Gastroesophageal sphincter (tissue), 4 donors: ENCODE data around the gene HFE. TPM values are rescaled to one million over a fixed set of nuclear protein-coding genes. Genes with fewer than 3 reads are reported as not detected.
"Not testable (repeated sequence)": the region's sequence is repeated elsewhere in the genome, so short reads cannot be mapped to it uniquely, and the experiment has no call there.

Experiments used
- ATAC-seq: fragments of 150-250 bp; one replicate; pipeline ENCODE4 v1.9.1; 2016; ENCODE audit warnings: mild to moderate bottlenecking, moderate library complexity
- H3K27ac ChIP-seq, 4 donors: fragments of 200-600 bp; sonication (generic) in 3 of 4; 1 replicate in 3 of 4; 2 replicates in 1 of 4; pipeline ENCODE4 v1.5.1; 2016 to 2019
- H3K27me3 ChIP-seq: fragments of 200-600 bp; sonication (generic); one replicate; pipeline ENCODE4 v1.5.1; 2019
- H3K36me3 ChIP-seq, 2 donors: fragments of 200-600 bp; sonication (generic); one replicate each; pipeline ENCODE4 v1.5.1; 2019; ENCODE audit warnings: control low read depth in 1 of 2
- H3K4me1 ChIP-seq, 3 donors: fragments of 200-600 bp; sonication (generic); 1 replicate in 2 of 3; 2 replicates in 1 of 3; pipeline ENCODE4 v1.5.1; 2016 to 2019; ENCODE audit warnings: control low read depth in 2 of 3
- H3K4me3 ChIP-seq, 2 donors: fragments of 200-600 bp; sonication (generic); one replicate each; pipeline ENCODE4 v1.5.1; 2019; ENCODE audit warnings: mild to moderate bottlenecking in 1 of 2, moderate library complexity in 1 of 2
- H3K9me3 ChIP-seq, 3 donors: fragments of 200-600 bp; sonication (generic); one replicate each; pipeline ENCODE4 v1.5.1; 2017 to 2019; ENCODE audit warnings: control low read depth in 2 of 3
- EP300 ChIP-seq: sonication (generic); formaldehyde crosslinking; IDR thresholded peaks from one replicate; pipeline ENCODE4 v1.6.1; 2017; ENCODE audit warnings: antibody characterized with exemption, mild to moderate bottlenecking
- POLR2A ChIP-seq, 2 donors: fragments of 450-650 bp; IDR thresholded peaks; one replicate each; pipeline ENCODE4 v1.6.1; 2017; ENCODE audit warnings: antibody characterized with exemption in 2 of 2, mild to moderate bottlenecking in 2 of 2, moderate library complexity in 1 of 2
- POLR2AphosphoS5 ChIP-seq: sonication (generic); formaldehyde crosslinking; IDR thresholded peaks from one replicate; pipeline ENCODE4 v1.6.1; 2017; ENCODE audit warnings: antibody characterized with exemption
- WGBS, 2 donors: methylation state at CpG; one replicate each; pipeline ENCODE4 v1.1.5; 2018; ENCODE audit warnings: low coverage in 1 of 2; 5-methylcytosine and 5-hydroxymethylcytosine counted together
- total RNA-seq, 4 donors: library from RNA; depleted of rRNA; stranded (reverse); fragments of >200 nt; gene quantifications; one replicate each; pipeline ENCODE4 v1.1.0, GENCODE V29; 2016
- TF ChIP-seq, protein P1 (sequence below), 4 experiments: fragments of 200-600 bp in 2 of 4; fragments of 450-650 bp in 2 of 4; sonication (generic) in 1 of 4; IDR thresholded peaks; one replicate each; pipeline ENCODE4 v1.5.1; 2017 to 2019; ENCODE audit warnings: antibody characterized with exemption in 4 of 4, mild to moderate bottlenecking in 2 of 4, moderate library complexity in 2 of 4

HFE gene
- total RNA-seq, 4 donors from 2014 or later = 3.7 to 11.4 (median 8.3) TPM

DNA sequence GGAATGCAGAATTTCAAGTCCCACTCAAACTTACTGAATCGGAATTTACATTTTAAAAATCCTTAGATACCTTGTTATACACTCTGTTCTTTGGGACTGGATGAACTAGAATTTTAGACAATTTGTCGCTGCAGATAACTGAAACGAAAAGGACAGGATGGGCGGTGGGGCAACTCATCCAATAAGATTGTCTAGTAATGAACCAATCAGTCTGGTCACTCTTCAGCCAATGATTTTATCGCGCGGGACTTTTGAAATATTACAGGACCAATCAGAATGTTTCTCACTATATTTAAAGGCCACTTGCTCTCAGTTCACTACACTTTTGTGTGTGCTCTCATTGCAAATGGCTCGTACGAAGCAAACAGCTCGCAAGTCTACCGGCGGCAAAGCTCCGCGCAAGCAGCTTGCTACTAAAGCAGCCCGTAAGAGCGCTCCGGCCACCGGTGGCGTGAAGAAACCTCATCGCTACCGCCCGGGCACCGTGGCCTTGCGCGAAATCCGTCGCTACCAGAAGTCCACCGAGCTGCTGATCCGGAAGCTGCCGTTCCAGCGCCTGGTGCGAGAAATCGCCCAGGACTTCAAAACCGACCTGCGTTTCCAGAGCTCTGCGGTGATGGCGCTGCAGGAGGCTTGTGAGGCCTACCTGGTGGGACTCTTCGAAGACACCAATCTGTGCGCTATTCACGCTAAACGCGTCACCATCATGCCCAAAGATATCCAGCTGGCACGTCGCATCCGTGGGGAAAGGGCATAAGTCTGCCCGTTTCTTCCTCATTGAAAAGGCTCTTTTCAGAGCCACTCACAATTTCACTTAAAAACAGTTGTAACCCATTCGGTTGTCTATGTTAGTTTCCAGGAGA lies 41.9 kb upstream of the HFE start:
- Histone ChIP-seq H3K27me3 (no peaks in the 10 kb centered on the region), H3K9me3 (no peaks in the 10 kb centered on the region), H3K4me3 (peak overlapping the region; percentile 42 to 54), H3K36me3 (no peaks in the 10 kb centered on the region), H3K27ac (peak overlapping the region; percentile 93 to 98 (median 94)), H3K4me1 (peaks cover 0 to 24% (median 4%) of the 10 kb centered on the region in 3 donors)
- TF ChIP-seq EP300 (no peak), POLR2A (IDR thresholded peaks at IDR 0.05) (peak; percentile 53 to 83), POLR2AphosphoS5 (peak; percentile 95)
- TF ChIP-seq, protein P1, sequence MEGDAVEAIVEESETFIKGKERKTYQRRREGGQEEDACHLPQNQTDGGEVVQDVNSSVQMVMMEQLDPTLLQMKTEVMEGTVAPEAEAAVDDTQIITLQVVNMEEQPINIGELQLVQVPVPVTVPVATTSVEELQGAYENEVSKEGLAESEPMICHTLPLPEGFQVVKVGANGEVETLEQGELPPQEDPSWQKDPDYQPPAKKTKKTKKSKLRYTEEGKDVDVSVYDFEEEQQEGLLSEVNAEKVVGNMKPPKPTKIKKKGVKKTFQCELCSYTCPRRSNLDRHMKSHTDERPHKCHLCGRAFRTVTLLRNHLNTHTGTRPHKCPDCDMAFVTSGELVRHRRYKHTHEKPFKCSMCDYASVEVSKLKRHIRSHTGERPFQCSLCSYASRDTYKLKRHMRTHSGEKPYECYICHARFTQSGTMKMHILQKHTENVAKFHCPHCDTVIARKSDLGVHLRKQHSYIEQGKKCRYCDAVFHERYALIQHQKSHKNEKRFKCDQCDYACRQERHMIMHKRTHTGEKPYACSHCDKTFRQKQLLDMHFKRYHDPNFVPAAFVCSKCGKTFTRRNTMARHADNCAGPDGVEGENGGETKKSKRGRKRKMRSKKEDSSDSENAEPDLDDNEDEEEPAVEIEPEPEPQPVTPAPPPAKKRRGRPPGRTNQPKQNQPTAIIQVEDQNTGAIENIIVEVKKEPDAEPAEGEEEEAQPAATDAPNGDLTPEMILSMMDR (IDR thresholded peaks at IDR 0.05) = no peak
- ATAC-seq = peak; percentile 63
- 2 to 5% methylated on average over 10 to 12 of the region's 47 CpGs for WGBS, 2 donors

DNA sequence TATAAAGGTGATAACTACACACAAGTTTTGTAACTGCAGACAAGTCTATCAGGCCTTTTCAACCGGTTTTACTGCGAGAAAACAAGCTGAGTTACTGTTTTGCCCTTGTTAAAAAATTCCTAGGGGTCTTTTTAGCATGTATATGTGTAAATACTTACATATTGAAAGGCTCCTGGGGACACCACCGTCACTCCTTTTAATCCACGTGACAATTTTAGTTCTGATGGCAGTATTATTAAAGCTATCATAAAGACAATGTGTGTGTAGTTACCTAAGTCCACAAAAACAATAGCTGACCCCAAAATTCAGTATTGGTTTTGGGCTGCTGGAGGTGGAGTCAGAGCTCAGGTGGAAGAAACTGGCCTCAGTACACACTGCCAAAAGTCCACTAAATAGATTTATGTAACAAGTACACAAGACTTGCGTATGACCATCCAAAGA lies 41.3 kb upstream of the HFE start:
- no peaks in the 10 kb centered on the region for H3K27me3 ChIP-seq
- no peak for TF ChIP-seq EP300
- no peak for TF ChIP-seq POLR2A (IDR thresholded peaks at IDR 0.05)
- no peak for TF ChIP-seq POLR2AphosphoS5
- TF ChIP-seq, protein P1 (IDR thresholded peaks at IDR 0.05) = no peak
- H3K27ac ChIP-seq = peak overlapping the region in 3 of 4 donors; percentile 93 to 98 (median 93)
- H3K4me1 ChIP-seq = peaks cover 0 to 24% (median 4%) of the 10 kb centered on the region in 3 donors
- peak overlapping the region in 1 of 2 donors; percentile 54 for H3K4me3 ChIP-seq
- ATAC-seq = no peak
- 28 to 51% methylated on average over 4 to 5 of the region's 5 CpGs for WGBS, 2 donors
- H3K36me3 ChIP-seq = no peaks in the 10 kb centered on the region
- no peaks in the 10 kb centered on the region for H3K9me3 ChIP-seq

DNA sequence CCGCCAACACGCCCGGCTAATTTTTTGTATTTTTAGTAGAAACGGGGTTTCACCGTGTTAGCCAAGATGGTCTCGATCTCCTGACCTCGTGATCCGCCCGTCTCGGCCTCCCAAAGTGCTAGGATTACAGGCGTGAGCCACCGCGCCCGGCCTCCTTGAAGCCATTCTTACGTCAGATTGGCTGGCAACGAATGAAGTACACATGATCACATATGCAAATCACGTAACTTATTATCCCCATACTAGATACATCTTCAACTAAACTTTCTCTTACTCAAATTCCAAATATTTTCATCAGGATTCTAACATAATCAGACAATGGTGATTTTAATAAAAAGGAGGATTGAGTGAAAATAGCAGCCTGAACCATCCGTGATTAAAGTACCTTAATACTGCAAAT lies 39.9 kb upstream of the HFE start:
- not testable (repeated sequence) for ATAC-seq, H3K9me3 ChIP-seq, H3K36me3 ChIP-seq, H3K27ac ChIP-seq, H3K27me3 ChIP-seq, H3K4me3 ChIP-seq
- peaks cover 0 to 24% (median 4%) of the 10 kb centered on the region in 3 donors for H3K4me1 ChIP-seq
- WGBS, 2 donors = 82 to 90% methylated on average over 3 to 10 of the region's 18 CpGs

DNA sequence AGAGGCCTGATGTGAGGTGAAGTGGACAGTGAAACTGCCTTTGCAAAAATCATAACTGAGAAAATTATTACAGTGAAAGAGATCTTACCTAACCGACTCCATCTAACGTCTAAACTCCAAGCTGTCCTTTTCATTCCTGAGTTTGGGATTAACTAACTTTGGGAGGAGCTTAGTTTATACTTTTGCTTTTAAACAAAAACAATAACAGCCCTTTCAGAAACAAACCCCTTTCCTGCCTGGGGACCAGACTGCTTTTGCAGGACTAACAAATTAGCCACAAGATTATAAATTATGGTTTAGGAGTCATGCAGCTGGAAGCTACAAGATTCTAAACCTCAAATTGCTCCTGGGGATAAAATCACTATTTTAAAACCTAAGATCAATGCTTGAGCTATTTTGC lies 38.6 kb upstream of the HFE start:
- Histone ChIP-seq H3K9me3 (no peaks in the 10 kb centered on the region), H3K27ac (no peak overlapping the region), H3K36me3 (no peaks in the 10 kb centered on the region), H3K4me1 (peaks cover 0 to 18% (median 4%) of the 10 kb centered on the region in 3 donors), H3K4me3 (no peak overlapping the region), H3K27me3 (no peaks in the 10 kb centered on the region)
- TF ChIP-seq, protein P1 (IDR thresholded peaks at IDR 0.05) = no peak
- TF ChIP-seq EP300 = no peak
- no peak for TF ChIP-seq POLR2A (IDR thresholded peaks at IDR 0.05)
- no peak for TF ChIP-seq POLR2AphosphoS5
- 65 to 79% methylated on average over 2 of the region's 2 CpGs for WGBS, 2 donors
- no peak for ATAC-seq

DNA sequence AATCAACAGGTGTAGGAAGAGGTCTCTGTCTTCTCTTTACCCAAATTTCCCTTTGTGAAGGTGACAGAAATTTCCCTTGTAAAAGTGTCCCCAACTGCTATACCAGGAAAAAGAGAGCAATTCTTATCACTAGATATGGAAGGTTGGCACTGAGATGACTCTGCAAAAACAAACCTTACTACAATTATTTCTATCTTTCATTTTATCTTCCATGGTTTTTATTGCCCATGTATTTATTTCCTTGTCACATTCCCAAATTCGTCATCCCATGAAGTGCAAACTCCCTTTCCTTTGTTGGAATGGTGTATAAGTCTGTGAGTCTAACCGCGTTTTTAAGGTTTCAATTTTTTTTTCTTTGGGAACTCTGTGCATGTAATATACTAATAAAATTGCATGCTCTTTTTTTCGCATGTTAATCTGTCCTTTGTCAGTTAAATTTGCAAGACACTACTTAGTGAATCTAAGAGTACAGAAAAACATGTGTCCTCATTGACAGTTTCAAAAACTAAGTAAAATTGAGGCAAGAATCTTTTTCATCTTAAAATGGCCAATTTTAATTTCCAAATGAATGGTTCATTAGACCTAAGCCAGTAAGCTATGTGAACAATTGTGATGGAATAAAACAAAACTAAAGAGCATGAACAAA lies 35.4 kb upstream of the HFE start:
- H3K4me3 ChIP-seq = no peak overlapping the region
- WGBS, 2 donors = 96 to 97% methylated on average over 4 of the region's 4 CpGs

DNA sequence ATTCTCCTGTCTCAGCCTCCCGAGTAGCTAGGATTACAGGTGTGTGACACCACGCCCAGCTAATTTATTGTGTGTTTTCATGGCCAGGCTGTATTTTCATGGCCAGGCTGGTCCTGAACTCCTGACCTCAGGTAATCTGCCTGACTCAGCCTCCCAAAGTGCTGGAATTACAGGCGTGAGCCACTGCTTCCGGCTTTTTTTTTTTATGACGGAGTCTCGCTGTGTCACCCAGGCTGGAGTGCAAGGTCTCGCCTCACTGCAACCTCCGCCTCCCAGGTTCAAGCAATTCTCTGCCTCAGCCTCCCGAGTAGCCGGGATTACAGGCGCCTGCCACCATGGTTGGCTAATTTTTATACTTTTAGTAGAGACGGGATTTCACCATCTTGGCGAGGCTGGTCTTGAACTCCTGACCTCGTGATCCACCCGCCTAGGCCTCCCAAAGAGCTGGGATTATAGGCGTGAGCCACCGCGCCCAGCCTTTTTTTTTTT lies 34.4 kb upstream of the HFE start:
- 94% methylated on average over 5 to 14 of the region's 18 CpGs for WGBS, 2 donors
- H3K9me3 ChIP-seq = not testable (repeated sequence)

More for the DNA sequence above, 35.4 kb upstream of the HFE start:
- TF ChIP-seq POLR2A (IDR thresholded peaks at IDR 0.05) (no peak), POLR2AphosphoS5 (no peak)
- Histone ChIP-seq H3K36me3 (no peaks in the 10 kb centered on the region), H3K27me3 (no peaks in the 10 kb centered on the region), H3K9me3 (no peaks in the 10 kb centered on the region), H3K27ac (no peak overlapping the region), H3K4me1 (peaks cover 0 to 13% (median 5%) of the 10 kb centered on the region in 3 donors)
- no peak for ATAC-seq

More for the DNA sequence above, 34.4 kb upstream of the HFE start:
- H3K4me3 ChIP-seq, H3K27me3 ChIP-seq, H3K27ac ChIP-seq, H3K36me3 ChIP-seq, ATAC-seq: not testable (repeated sequence)
- H3K4me1 ChIP-seq = peaks cover 0 to 22% (median 5%) of the 10 kb centered on the region in 3 donors
